Thyroid gland (tissue), 4 donors: ENCODE data around the gene WDR70. TPM values are rescaled to one million over a fixed set of nuclear protein-coding genes. Genes with fewer than 3 reads are reported as not detected.

Source experiments
- DNase-seq, 2 donors: peaks; one replicate each; pipeline ENCODE4 v3.0.0-alpha.2; 2019
- H3K27ac ChIP-seq, 3 donors: fragments of 200-600 bp; sonication (generic); 1 replicate in 2 of 3; 2 replicates in 1 of 3; pipeline ENCODE4 v1.5.1; 2016 to 2019; ENCODE audit warnings: mild to moderate bottlenecking in 1 of 3, moderate library complexity in 1 of 3
- H3K27me3 ChIP-seq: fragments of 200-600 bp; sonication (generic); one replicate; pipeline ENCODE4 v1.5.1; 2019
- H3K36me3 ChIP-seq, 2 donors: fragments of 200-600 bp; sonication (generic); one replicate each; pipeline ENCODE4 v1.5.1; 2016 to 2019
- H3K4me1 ChIP-seq, 2 donors: fragments of 200-600 bp; sonication (generic); one replicate each; pipeline ENCODE4 v1.5.1; 2017 to 2019
- H3K4me3 ChIP-seq, 3 donors: fragments of 200-600 bp; sonication (generic); replicated peaks in 1 of 3; 1 replicate in 2 of 3; 2 replicates in 1 of 3; pipeline ENCODE4 v1.5.1; 2016; ENCODE audit warnings: mild to moderate bottlenecking in 1 of 3
- H3K9me3 ChIP-seq: fragments of 200-600 bp; sonication (generic); one replicate; pipeline ENCODE4 v1.5.1; 2017
- CTCF ChIP-seq, 6 experiments: fragments of 200-600 bp in 3 of 6; fragments of 450-650 bp in 3 of 6; sonication (generic) in 3 of 6; IDR thresholded peaks; one replicate each; pipeline ENCODE4 v1.5.1; 2016 to 2019; ENCODE audit warnings: antibody characterized with exemption in 6 of 6, mild to moderate bottlenecking in 2 of 6, inconsistent platforms in 1 of 6, moderate library complexity in 1 of 6
- POLR2A ChIP-seq, 2 donors: fragments of 450-650 bp; IDR thresholded peaks; one replicate each; pipeline ENCODE4 v1.6.1; 2017; ENCODE audit warnings: antibody characterized with exemption in 2 of 2, mild to moderate bottlenecking in 2 of 2, moderate library complexity in 1 of 2
- WGBS, 2 donors: methylation state at CpG; one replicate each; pipeline ENCODE4 v1.1.5; 2017; 5-methylcytosine and 5-hydroxymethylcytosine counted together
- intact Hi-C: fragments of 100-400 bp; cut with DNase I; formaldehyde crosslinking; loops from one replicate; pipeline ENCODE4 v1.15.1; 2023
- total RNA-seq, 4 donors: library from RNA; depleted of rRNA; stranded (reverse); fragments of >200 nt; gene quantifications; one replicate each; pipeline ENCODE4 v1.2.3, GENCODE V29; 2016

WDR70 gene
- total RNA-seq, 4 donors from 2014 or later = 31.3 to 103 (median 33.5) TPM

- DNase-seq = no peak
- Histone ChIP-seq H3K27ac (no peak overlapping the region), H3K36me3 (no peaks in the 10 kb centered on the region), H3K9me3 (no peaks in the 10 kb centered on the region), H3K4me1 (no peaks in the 10 kb centered on the region), H3K4me3 (no peak overlapping the region), H3K27me3 (no peaks in the 10 kb centered on the region)
- intact Hi-C loops = no loop called here
- TF ChIP-seq CTCF (IDR thresholded peaks at IDR 0.05) (no peak), POLR2A (IDR thresholded peaks at IDR 0.05) (no peak)
Measured at GRCh38 chr5:37756248-37756647, 377.1 kb downstream of the WDR70 start.

DNA sequence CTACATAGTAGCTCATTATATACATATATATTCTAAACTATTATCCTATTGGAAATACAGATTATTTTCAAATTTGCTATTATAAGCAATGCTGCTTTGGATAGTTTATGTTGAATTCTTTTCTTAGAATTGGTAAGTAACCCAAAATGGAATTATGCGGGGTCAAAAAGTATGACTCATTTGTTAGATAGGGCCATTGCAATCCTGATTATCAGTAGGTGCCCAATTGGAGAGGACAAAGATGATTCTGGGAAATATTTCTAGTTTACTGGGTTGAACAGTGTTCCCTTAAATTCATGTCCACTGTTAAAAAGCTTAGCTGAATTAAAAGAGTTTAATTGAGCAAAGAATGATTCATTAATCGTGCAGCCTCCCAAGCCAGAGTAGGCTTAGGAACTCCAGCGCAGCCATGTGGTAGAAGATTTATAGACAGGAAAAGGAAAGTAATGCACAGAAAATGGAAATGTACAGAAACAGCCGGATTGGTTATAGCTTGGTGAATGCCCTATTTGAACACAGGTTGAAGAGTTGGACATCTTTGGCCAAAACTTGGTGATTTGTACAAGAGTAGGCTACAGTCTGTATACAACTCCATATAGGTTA lies 379.0 kb downstream of the WDR70 start:
- intact Hi-C loops = no loop called here
- WGBS, 2 donors = 93 to 94% methylated on average over 4 of the region's 4 CpGs
- TF ChIP-seq CTCF (IDR thresholded peaks at IDR 0.05) (no peak), POLR2A (IDR thresholded peaks at IDR 0.05) (no peak)
- no peaks in the 10 kb centered on the region for H3K27me3 ChIP-seq
- no peak for DNase-seq
- no peaks in the 10 kb centered on the region for H3K36me3 ChIP-seq
- no peaks in the 10 kb centered on the region for H3K4me1 ChIP-seq
- H3K4me3 ChIP-seq = no peak overlapping the region
- no peaks in the 10 kb centered on the region for H3K9me3 ChIP-seq
- no peak overlapping the region for H3K27ac ChIP-seq

GRCh38 chr5:37767251-37767650 lies 388.1 kb downstream of the WDR70 start:
- H3K4me1 ChIP-seq = no peaks in the 10 kb centered on the region
- intact Hi-C loops = no loop called here
- no peak overlapping the region for H3K4me3 ChIP-seq
- no peak overlapping the region for H3K27ac ChIP-seq
- H3K9me3 ChIP-seq = no peaks in the 10 kb centered on the region
- H3K27me3 ChIP-seq = no peaks in the 10 kb centered on the region
- TF ChIP-seq POLR2A (IDR thresholded peaks at IDR 0.05) = no peak
- no peak for TF ChIP-seq CTCF (IDR thresholded peaks at IDR 0.05)
- WGBS, 2 donors = 83 to 88% methylated on average over 3 of the region's 3 CpGs
- H3K36me3 ChIP-seq = no peaks in the 10 kb centered on the region
- DNase-seq = no peak

GRCh38 chr5:37767961-37768360 lies 388.8 kb downstream of the WDR70 start:
- intact Hi-C loops = no loop called here
- H3K36me3 ChIP-seq = no peaks in the 10 kb centered on the region
- no peak for DNase-seq
- no peak overlapping the region for H3K27ac ChIP-seq
- no peaks in the 10 kb centered on the region for H3K9me3 ChIP-seq
- H3K4me3 ChIP-seq = no peak overlapping the region
- 39 to 54% methylated on average over 4 of the region's 4 CpGs for WGBS, 2 donors
- H3K4me1 ChIP-seq = no peaks in the 10 kb centered on the region
- no peaks in the 10 kb centered on the region for H3K27me3 ChIP-seq
- TF ChIP-seq CTCF (IDR thresholded peaks at IDR 0.05) (no peak), POLR2A (IDR thresholded peaks at IDR 0.05) (no peak)

GRCh38 chr5:37768371-37768770 lies 389.3 kb downstream of the WDR70 start:
- intact Hi-C loops = no loop called here
- TF ChIP-seq CTCF (IDR thresholded peaks at IDR 0.05) = no peak
- no peak for TF ChIP-seq POLR2A (IDR thresholded peaks at IDR 0.05)
- DNase-seq = no peak
- no peaks in the 10 kb centered on the region for H3K36me3 ChIP-seq
- H3K27me3 ChIP-seq = no peaks in the 10 kb centered on the region
- H3K9me3 ChIP-seq = no peaks in the 10 kb centered on the region
- H3K4me3 ChIP-seq = no peak overlapping the region
- H3K4me1 ChIP-seq = no peaks in the 10 kb centered on the region
- H3K27ac ChIP-seq = no peak overlapping the region
